GM10266 (cell line): ENCODE results near the gene PAQR4.

Experiments
- DNase-seq: peaks from one replicate; pipeline ENCODE4 v3.0.0; 2012; ENCODE audit errors: extremely low spot score
- TF ChIP-seq, protein P1 (sequence below): IDR thresholded peaks from 2 replicates; pipeline ENCODE4 v1.5.1; 2012; ENCODE audit warnings: mild to moderate bottlenecking, low read depth; ENCODE audit not compliant: control insufficient read depth, insufficient read depth; ENCODE audit errors: missing control alignments

PAQR4 gene

DNA sequence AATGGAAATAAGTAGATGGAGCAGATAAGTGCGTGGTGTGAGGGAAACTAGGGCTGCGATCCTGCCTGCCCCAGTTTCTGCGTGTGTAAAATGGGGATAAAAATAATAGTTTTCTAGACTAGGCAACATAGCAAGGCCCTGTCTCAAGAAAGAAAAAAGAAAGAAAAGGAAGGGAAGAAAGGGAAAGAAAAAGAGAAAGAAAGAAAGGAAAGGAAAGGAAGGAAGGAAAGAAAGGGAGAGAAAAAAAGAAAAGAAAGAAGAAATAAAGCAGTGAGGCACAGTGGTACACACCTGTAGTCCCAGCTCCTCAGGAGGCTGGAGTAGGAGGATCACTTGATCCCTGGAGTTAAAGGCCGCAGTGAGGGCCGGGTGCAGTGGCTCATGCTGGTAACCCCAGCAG lies 13.3 kb downstream of the PAQR4 start:
- DNase-seq: no peak
- TF ChIP-seq, protein P1, sequence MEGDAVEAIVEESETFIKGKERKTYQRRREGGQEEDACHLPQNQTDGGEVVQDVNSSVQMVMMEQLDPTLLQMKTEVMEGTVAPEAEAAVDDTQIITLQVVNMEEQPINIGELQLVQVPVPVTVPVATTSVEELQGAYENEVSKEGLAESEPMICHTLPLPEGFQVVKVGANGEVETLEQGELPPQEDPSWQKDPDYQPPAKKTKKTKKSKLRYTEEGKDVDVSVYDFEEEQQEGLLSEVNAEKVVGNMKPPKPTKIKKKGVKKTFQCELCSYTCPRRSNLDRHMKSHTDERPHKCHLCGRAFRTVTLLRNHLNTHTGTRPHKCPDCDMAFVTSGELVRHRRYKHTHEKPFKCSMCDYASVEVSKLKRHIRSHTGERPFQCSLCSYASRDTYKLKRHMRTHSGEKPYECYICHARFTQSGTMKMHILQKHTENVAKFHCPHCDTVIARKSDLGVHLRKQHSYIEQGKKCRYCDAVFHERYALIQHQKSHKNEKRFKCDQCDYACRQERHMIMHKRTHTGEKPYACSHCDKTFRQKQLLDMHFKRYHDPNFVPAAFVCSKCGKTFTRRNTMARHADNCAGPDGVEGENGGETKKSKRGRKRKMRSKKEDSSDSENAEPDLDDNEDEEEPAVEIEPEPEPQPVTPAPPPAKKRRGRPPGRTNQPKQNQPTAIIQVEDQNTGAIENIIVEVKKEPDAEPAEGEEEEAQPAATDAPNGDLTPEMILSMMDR: no peak

DNA sequence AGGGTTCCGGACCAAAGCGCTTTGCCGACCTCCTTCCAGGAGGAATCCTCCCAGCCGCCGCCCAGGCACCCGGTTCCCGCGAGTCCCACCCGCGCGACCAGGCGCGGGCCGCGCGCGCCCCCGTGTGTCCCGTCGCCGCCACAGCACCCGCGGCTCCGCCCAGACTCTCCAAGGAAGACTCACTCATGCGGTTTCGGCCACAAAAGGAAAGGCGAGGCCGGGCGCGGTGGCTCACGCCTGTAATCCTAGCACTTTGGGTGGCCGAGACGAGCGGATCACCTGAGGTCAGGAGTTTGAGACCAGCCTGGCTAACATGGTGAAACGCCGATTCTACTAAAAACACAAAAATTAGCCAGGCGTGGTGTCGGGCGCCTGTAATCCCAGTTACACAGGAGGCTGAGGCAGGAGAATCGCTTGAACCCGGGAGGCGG lies 14.6 kb downstream of the PAQR4 start:
- peak; percentile 89 for DNase-seq

DNA sequence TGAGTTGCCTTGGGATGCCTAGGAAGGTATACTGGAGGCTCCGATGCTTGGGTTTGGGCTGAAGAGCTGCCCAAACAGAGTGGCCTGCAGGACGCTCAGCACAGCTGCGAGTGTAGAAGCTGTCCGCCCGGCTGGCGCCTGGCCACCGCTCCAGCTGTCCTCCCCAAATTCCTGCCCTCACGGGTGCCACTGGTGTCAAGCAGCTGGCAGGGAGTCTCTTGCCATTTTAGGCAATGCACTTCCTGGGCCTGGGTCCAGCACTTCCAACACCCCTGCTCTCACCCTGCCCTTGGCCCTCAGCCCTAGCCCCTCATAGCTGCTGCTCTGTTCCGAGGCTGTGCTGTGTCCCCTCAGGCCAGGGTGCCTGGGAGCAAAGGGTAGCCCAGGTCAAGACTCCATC lies 16.3 kb downstream of the PAQR4 start:
- TF ChIP-seq, protein P1: no peak
- DNase-seq: no peak

More for the DNA sequence above, 14.6 kb downstream of the PAQR4 start:
- TF ChIP-seq, protein P1: peak; percentile 98

DNA sequence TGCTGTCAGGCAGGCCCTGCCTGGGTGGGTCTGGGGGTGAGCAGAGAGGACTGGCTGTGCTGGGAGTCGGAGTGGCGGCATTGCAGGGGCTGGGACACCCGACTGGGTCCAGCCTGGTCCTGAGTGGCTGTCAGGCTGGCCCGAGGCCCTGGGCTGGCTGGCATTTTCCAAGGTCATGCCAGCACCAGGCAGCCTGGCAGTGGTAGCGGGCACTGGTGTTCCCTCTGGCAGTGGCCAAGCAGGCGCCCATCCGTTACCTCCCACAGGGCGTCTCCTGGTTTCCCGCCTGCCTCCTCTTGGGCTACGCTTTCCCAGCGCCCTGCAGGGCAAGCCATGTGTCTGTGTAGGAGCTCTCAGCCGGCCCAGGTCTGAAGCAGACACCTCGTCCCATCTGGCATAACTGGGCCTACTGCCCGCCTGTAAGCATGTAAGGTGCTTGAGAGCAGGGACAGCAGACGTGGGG lies 16.8 kb downstream of the PAQR4 start:
- DNase-seq: no peak
- TF ChIP-seq, protein P1: no peak

DNA sequence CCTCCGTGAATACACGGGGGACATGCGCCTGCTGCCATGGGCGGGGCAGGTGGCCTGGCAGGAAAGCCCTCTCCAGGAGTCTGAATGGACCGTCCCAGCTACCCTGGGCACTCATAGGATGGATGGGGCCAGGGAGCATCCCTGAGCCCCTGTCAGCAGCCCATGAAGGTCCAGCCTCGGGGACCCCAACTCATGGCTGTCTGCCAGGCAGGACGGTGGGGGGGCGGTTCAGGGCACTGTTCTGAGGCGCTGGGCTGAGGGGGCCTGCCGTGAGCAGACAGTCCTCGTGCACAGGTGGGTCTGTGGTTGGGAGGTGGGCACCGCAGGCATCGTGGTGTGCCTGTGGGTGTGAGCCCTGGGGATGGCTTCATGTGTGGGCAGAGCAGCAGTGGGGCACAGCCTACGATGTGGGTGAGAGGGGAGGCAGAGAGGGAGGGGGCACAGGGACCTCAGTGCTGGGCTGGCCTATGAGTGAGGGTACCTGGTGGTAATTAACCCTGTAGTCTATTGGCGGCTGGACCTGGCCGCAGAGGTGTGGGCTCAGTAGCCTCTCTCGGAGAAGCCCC lies 17.6 kb downstream of the PAQR4 start:
- TF ChIP-seq, protein P1: no peak
- no peak for DNase-seq

DNA sequence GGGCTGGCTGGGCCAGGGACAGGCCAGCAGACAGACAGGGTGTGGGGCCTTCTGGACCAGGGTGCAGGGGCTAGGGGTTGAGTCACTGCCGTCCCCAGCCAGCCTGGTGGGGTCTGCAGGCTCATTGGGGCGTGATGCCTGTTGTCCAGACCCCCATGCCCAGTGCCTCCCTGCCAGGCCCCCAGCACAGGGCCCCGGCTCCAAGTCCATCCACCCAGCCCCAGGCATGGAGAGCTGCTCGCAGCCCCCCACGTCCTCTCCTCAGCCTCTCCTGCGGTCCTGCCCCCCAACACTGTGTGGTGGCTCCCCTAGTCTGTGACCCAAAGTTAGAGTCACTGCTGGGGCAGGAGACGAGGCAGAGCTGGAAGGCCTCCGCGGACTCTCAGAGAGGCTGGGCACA lies 18.1 kb downstream of the PAQR4 start:
- TF ChIP-seq, protein P1: no peak

DNA sequence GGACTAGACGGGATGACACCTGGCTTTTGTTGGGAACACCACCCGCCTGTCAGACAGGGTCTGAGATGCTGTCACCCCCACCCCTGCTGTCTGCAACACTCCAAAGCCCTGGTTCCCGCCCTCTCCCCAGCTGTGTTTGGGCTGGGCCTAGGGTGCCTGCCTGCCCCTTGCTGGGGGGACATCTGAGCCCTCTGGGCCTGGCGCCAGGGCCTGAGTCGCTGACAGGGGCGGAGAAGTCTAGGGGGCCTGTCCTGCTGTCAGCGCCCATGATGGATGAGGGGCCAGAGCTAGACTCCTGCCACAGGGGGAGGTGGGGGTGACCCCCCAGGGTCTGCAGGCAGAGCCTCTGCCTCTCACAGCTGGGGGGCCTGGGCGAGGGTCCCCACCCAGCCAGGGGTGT lies 18.7 kb downstream of the PAQR4 start:
- TF ChIP-seq, protein P1: no peak
- DNase-seq: no peak

More for the DNA sequence above, 18.1 kb downstream of the PAQR4 start:
- no peak for DNase-seq
